HCT116 (cell line): ENCODE results near the gene SERF2. TPM values are rescaled to one million over a fixed set of nuclear protein-coding genes. Genes with fewer than 3 reads are reported as not detected.

Experiments
- ATAC-seq: fragments of 200-7000 bp; cut with Tn5 transposase; 2 replicates; pipeline ENCODE4 v1.9.1; 2020; ENCODE audit warnings: mild to moderate bottlenecking, moderate library complexity
- BruUV-seq: library from RNA; stranded (reverse); fragments of 400-500 nt; replicated peaks from 2 replicates; lab custom pipeline; 2021; lab: Mats Ljungman, UMichigan
- CTCF ChIA-PET: fragments of 300-600 bp; sonication (Branson Sonifier 250); formaldehyde crosslinking; loops from one replicate; lab custom pipeline; 2021; ENCODE audit warnings: antibody characterized with exemption; lab: Charles Lee
- POLR2A ChIA-PET: fragments of 300-600, 350-600 bp; sonication (Branson Sonifier 250); formaldehyde crosslinking; loops from one replicate; lab custom pipeline; 2021; ENCODE audit warnings: antibody characterized with exemption; lab: Charles Lee
- RAD21 ChIA-PET, 2 experiments: fragments of 300-600 bp; sonication (Branson Sonifier 250); formaldehyde crosslinking; loops; one replicate each; lab custom pipeline; 2023; ENCODE audit warnings: low total read pairs in 2 of 2; ENCODE audit not compliant: uncharacterized antibody in 2 of 2, unreplicated experiment in 2 of 2, low non-redundant PET in 1 of 2; lab: Charles Lee
- DNase-seq: peaks from one replicate; pipeline ENCODE4 v3.0.0-alpha.2; 2010; ENCODE audit warnings: low read depth, low spot score
- H2AFZ ChIP-seq: fragments of 200-600 bp; shearing (Covaris generic), sonication (generic); 2 replicates; pipeline ENCODE4 v1.6.1; 2017; ENCODE audit warnings: low read depth, mixed run types, mixed read lengths, antibody characterized with exemption, low read length; ENCODE audit not compliant: poor library complexity, severe bottlenecking
- H3K27ac ChIP-seq: 2 replicates; pipeline ENCODE4 v1.5.1; 2012; ENCODE audit warnings: low read depth, low read length
- H3K27me3 ChIP-seq: fragments of 200-600 bp; sonication (generic); 2 replicates; pipeline ENCODE4 v1.6.1; 2016; ENCODE audit warnings: mixed run types, low read length, mixed read lengths; ENCODE audit not compliant: insufficient read depth
- H3K36me3 ChIP-seq, 2 experiments: fragments of 200-500 bp in 1 of 2; fragments of 200-600 bp in 1 of 2; sonication (Bioruptor generic) in 1 of 2; sonication (generic) in 1 of 2; 2 replicates each; pipeline versions ENCODE4 v1.5.1 to v1.6.1; 2014 to 2016; ENCODE audit warnings: low read length in 2 of 2, inconsistent platforms in 1 of 2, mixed read lengths in 1 of 2, mixed run types in 1 of 2; ENCODE audit not compliant: insufficient read depth in 2 of 2, control insufficient read depth in 1 of 2
- H3K4me1 ChIP-seq, 2 experiments: fragments of 200-600 bp in 1 of 2; sonication (generic) in 1 of 2; 2 replicates each; pipeline versions ENCODE4 v1.5.1 to v1.6.1; 2012 to 2017; ENCODE audit warnings: low read length in 2 of 2, inconsistent platforms in 1 of 2, mild to moderate bottlenecking in 1 of 2, mixed read lengths in 1 of 2, mixed run types in 1 of 2, moderate library complexity in 1 of 2; ENCODE audit not compliant: insufficient read depth in 2 of 2, control insufficient read depth in 1 of 2
- H3K4me2 ChIP-seq: fragments of 200-600 bp; sonication (generic); 2 replicates; pipeline ENCODE4 v1.6.1; 2017; ENCODE audit warnings: mixed run types, low read length, mixed read lengths
- H3K4me3 ChIP-seq, 2 experiments: fragments of 200-600 bp in 1 of 2; sonication (generic) in 1 of 2; replicated peaks in 1 of 2; 2 replicates each; pipeline ENCODE4 v1.5.1; 2011 to 2016; ENCODE audit warnings: low read length in 2 of 2, control low read depth in 1 of 2, low read depth in 1 of 2, mild to moderate bottlenecking in 1 of 2, mixed read lengths in 1 of 2, mixed run types in 1 of 2
- H3K79me2 ChIP-seq: fragments of 200-600 bp; sonication (generic); 2 replicates; pipeline ENCODE4 v1.6.1; 2017; ENCODE audit warnings: mild to moderate bottlenecking, mixed run types, low read length, moderate library complexity, mixed read lengths; ENCODE audit not compliant: insufficient read depth
- H3K9ac ChIP-seq: fragments of 200-600 bp; sonication (generic); 2 replicates; pipeline ENCODE4 v1.6.1; 2016; ENCODE audit warnings: low read length, mixed read lengths
- H3K9me2 ChIP-seq: fragments of 200-600 bp; sonication (generic), shearing (Covaris generic); 2 replicates; pipeline ENCODE4 v1.6.1; 2017; ENCODE audit warnings: mixed run types, mild to moderate bottlenecking, moderate library complexity; ENCODE audit not compliant: insufficient read depth
- H3K9me3 ChIP-seq, 2 experiments: fragments of 200-500 bp in 1 of 2; fragments of 200-600 bp in 1 of 2; sonication (Bioruptor generic) in 1 of 2; sonication (generic) in 1 of 2; 2 replicates each; pipeline ENCODE4 v1.6.1; 2014 to 2017; ENCODE audit warnings: low read length in 2 of 2, mixed read lengths in 2 of 2, inconsistent platforms in 1 of 2, low read depth in 1 of 2, mild to moderate bottlenecking in 1 of 2, mixed run types in 1 of 2, moderate library complexity in 1 of 2; ENCODE audit not compliant: control insufficient read depth in 1 of 2, insufficient read depth in 1 of 2
- H4K20me1 ChIP-seq: fragments of 200-600 bp; sonication (generic), shearing (Covaris generic); 2 replicates; pipeline ENCODE4 v1.6.1; 2017; ENCODE audit warnings: mixed run types, mild to moderate bottlenecking, moderate library complexity; ENCODE audit not compliant: insufficient read depth
- CBX3 ChIP-seq: IDR thresholded peaks from 2 replicates; pipeline ENCODE4 v1.6.1; 2012; ENCODE audit warnings: low read depth
- CEBPB ChIP-seq: IDR thresholded peaks from 2 replicates; pipeline ENCODE4 v1.6.1; 2012; ENCODE audit warnings: low read depth
- EGR1 ChIP-seq: IDR thresholded peaks from 2 replicates; pipeline ENCODE4 v1.6.1; 2012; ENCODE audit warnings: low read depth
- EZH2 ChIP-seq: fragments of 200-600 bp; sonication (generic); IDR thresholded peaks from 2 replicates; pipeline ENCODE4 v1.6.1; 2017; ENCODE audit warnings: antibody characterized with exemption, mixed run types
- EZH2phosphoT487 ChIP-seq: fragments of 200-600 bp; IDR thresholded peaks from 2 replicates; pipeline ENCODE4 v1.6.1; 2018; ENCODE audit warnings: antibody characterized with exemption, borderline replicate concordance
- JUND ChIP-seq: IDR thresholded peaks from 2 replicates; pipeline ENCODE4 v1.6.1; 2012
- MAX ChIP-seq: IDR thresholded peaks from 2 replicates; pipeline ENCODE4 v1.6.1; 2012
- POLR2AphosphoS5 ChIP-seq: IDR thresholded peaks from 2 replicates; pipeline ENCODE4 v1.6.1; 2011; ENCODE audit warnings: mild to moderate bottlenecking, low read depth, low read length, moderate library complexity
- RAD21 ChIP-seq: IDR thresholded peaks from 2 replicates; pipeline ENCODE4 v1.6.1; 2012; ENCODE audit warnings: low read depth, mild to moderate bottlenecking
- REST ChIP-seq: IDR thresholded peaks from 2 replicates; pipeline ENCODE4 v1.6.1; 2012; ENCODE audit warnings: low read depth
- SIN3A ChIP-seq: IDR thresholded peaks from 2 replicates; pipeline ENCODE4 v1.6.1; 2012; ENCODE audit warnings: low read depth
- SP1 ChIP-seq: IDR thresholded peaks from 2 replicates; pipeline ENCODE4 v1.6.1; 2012; ENCODE audit warnings: low read depth
- TCF7L2 ChIP-seq: IDR thresholded peaks from 2 replicates; pipeline ENCODE4 v1.7.0; 2011; ENCODE audit warnings: borderline replicate concordance, inconsistent platforms; ENCODE audit not compliant: insufficient read depth, insufficient read length; ENCODE audit errors: extremely low read depth
- YY1 ChIP-seq: IDR thresholded peaks from 2 replicates; pipeline ENCODE4 v1.6.1; 2011; ENCODE audit warnings: low read length, low read depth, moderate library complexity, mild to moderate bottlenecking; ENCODE audit not compliant: insufficient replicate concordance; ENCODE audit errors: extremely low read depth
- ZNF274 ChIP-seq: fragments of 200-500 bp; sonication (Bioruptor generic); IDR thresholded peaks from 2 replicates; pipeline ENCODE4 v1.6.1; 2014; ENCODE audit warnings: mild to moderate bottlenecking, low read depth, low read length, inconsistent platforms
- intact Hi-C: fragments of 100-400 bp; cut with micrococcal nuclease; formaldehyde crosslinking; loops from 2 replicates; pipeline ENCODE4 v1.10.0; 2022
- total RNA-seq: library from RNA; stranded (reverse); gene quantifications from one replicate; pipeline ENCODE4 v1.2.1, GENCODE V29; 2021; ENCODE audit not compliant: unreplicated experiment
- TF ChIP-seq, protein P1 (sequence below): IDR thresholded peaks from 2 replicates; pipeline ENCODE4 v1.6.1; 2012
- TF ChIP-seq, protein P2 (sequence below): IDR thresholded peaks from 2 replicates; pipeline ENCODE4 v1.6.1; 2011; ENCODE audit warnings: mild to moderate bottlenecking, low read length, moderate library complexity; ENCODE audit not compliant: insufficient replicate concordance; ENCODE audit errors: extremely low read depth

SERF2 gene
- total RNA-seq, 1 experiment from 2014 or later, result 656 TPM

GRCh38 chr15:43794269-43795037 is 2.3 kb downstream of the SERF2 start:
- intact Hi-C loops, result no loop called here
- ChIA-PET RAD21 (no interaction called here), CTCF (interaction anchor here (0.6 kb wide), 1 partner anchor 17 kb away, joined by 3 read pairs; the partner anchor contains the start of gene ELL3), POLR2A (no interaction called here)
- no TSS peak for BruUV-seq
- Histone ChIP-seq H3K79me2 (peaks cover 37% of the 10 kb centered on the region), H3K9me3 (no peaks in the 10 kb centered on the region), H4K20me1 (no peaks in the 10 kb centered on the region), H3K4me1 (peaks cover 13 to 23% of the 10 kb centered on the region in 2 experiments), H3K4me3 (no peak overlapping the region), H3K27ac (no peak overlapping the region), H3K27me3 (no peaks in the 10 kb centered on the region)
- DNase-seq, result no peak
- ATAC-seq, result no peak
- no peak for TF ChIP-seq SIN3A
- no peak for TF ChIP-seq MAX
- TF ChIP-seq CBX3, result no peak
- no peak for TF ChIP-seq EZH2
- no peak for TF ChIP-seq CEBPB
- TF ChIP-seq JUND, result no peak
- no peak for TF ChIP-seq TCF7L2
- no peak for TF ChIP-seq RAD21
- TF ChIP-seq, protein P1, sequence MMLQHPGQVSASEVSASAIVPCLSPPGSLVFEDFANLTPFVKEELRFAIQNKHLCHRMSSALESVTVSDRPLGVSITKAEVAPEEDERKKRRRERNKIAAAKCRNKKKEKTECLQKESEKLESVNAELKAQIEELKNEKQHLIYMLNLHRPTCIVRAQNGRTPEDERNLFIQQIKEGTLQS, result no peak
- no peak for TF ChIP-seq EZH2phosphoT487
- no peak for TF ChIP-seq EGR1
- TF ChIP-seq REST, result no peak
- TF ChIP-seq POLR2AphosphoS5, result no peak
- TF ChIP-seq YY1, result no peak
- no peak for TF ChIP-seq SP1
- TF ChIP-seq, protein P2, sequence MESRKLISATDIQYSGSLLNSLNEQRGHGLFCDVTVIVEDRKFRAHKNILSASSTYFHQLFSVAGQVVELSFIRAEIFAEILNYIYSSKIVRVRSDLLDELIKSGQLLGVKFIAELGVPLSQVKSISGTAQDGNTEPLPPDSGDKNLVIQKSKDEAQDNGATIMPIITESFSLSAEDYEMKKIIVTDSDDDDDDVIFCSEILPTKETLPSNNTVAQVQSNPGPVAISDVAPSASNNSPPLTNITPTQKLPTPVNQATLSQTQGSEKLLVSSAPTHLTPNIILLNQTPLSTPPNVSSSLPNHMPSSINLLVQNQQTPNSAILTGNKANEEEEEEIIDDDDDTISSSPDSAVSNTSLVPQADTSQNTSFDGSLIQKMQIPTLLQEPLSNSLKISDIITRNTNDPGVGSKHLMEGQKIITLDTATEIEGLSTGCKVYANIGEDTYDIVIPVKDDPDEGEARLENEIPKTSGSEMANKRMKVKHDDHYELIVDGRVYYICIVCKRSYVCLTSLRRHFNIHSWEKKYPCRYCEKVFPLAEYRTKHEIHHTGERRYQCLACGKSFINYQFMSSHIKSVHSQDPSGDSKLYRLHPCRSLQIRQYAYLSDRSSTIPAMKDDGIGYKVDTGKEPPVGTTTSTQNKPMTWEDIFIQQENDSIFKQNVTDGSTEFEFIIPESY, result no peak
- no peak for TF ChIP-seq ZNF274
- TF ChIP-seq, all 23 proteins: peak for 0
- H2AFZ ChIP-seq, result no peak overlapping the region
- H3K9ac ChIP-seq, result no peak overlapping the region
- no peak overlapping the region for H3K4me2 ChIP-seq
- peaks cover 31 to 40% of the 10 kb centered on the region in 2 experiments for H3K36me3 ChIP-seq
- no peaks in the 10 kb centered on the region for H3K9me2 ChIP-seq
